ENCODE results near the gene BAIAP2.
"Not testable (repeated sequence)": the region's sequence is repeated elsewhere in the genome, so short reads cannot be mapped to it uniquely, and the experiment has no call there.

The BAIAP2 gene

GRCh38 chr17:81028506-81028858 is 6.5 kb upstream of the BAIAP2 start:
- H3K36me3 ChIP-seq: peaks cover 32% of the 10 kb centered on the region
- DNase-seq: no peak
- H3K4me3 ChIP-seq (ENCODE audit: low read depth, low read length): no peak overlapping the region
- H3K27me3 ChIP-seq (ENCODE audit: insufficient read depth, low read depth, severe bottlenecking): no peaks in the 10 kb centered on the region
- peak overlapping the region; percentile 0; the same call in 1 of the 2 replicates for H3K27ac ChIP-seq
- no peak for TF ChIP-seq CTCF (IDR thresholded peaks at IDR 0.05; ENCODE audit: low read depth, low read length)
- H3K9me3 ChIP-seq (ENCODE audit: severe bottlenecking): no peaks in the 10 kb centered on the region

- no peak for DNase-seq
- no peak for TF ChIP-seq CTCF (IDR thresholded peaks at IDR 0.05; ENCODE audit: low read depth, low read length)
- H3K4me3 ChIP-seq (ENCODE audit: low read depth, low read length): no peak overlapping the region
- no peaks in the 10 kb centered on the region for H3K9me3 ChIP-seq (ENCODE audit: severe bottlenecking)
- no peak overlapping the region for H3K27ac ChIP-seq
- H3K36me3 ChIP-seq: peaks cover 32% of the 10 kb centered on the region
- no peaks in the 10 kb centered on the region for H3K27me3 ChIP-seq (ENCODE audit: insufficient read depth, low read depth, severe bottlenecking)
These were observed 5.1 kb upstream of the BAIAP2 start for GRCh38 chr17:81029859-81030258.

- H3K4me3 ChIP-seq (ENCODE audit: low read depth, low read length); DNase-seq; H3K27ac ChIP-seq; H3K27me3 ChIP-seq (ENCODE audit: insufficient read depth, low read depth, severe bottlenecking); H3K9me3 ChIP-seq (ENCODE audit: severe bottlenecking): not testable (repeated sequence)
- peaks cover 32% of the 10 kb centered on the region for H3K36me3 ChIP-seq
These were observed 4.6 kb upstream of the BAIAP2 start for GRCh38 chr17:81030312-81030711.

- H3K36me3 ChIP-seq: peaks cover 33% of the 10 kb centered on the region
- no peaks in the 10 kb centered on the region for H3K27me3 ChIP-seq (ENCODE audit: insufficient read depth, low read depth, severe bottlenecking)
- peak; percentile 13 for DNase-seq
- no peak for TF ChIP-seq CTCF (IDR thresholded peaks at IDR 0.05; ENCODE audit: low read depth, low read length)
- no peak overlapping the region for H3K4me3 ChIP-seq (ENCODE audit: low read depth, low read length)
- no peaks in the 10 kb centered on the region for H3K9me3 ChIP-seq (ENCODE audit: severe bottlenecking)
- peak overlapping the region; percentile 5; the same call in 1 of the 2 replicates for H3K27ac ChIP-seq
These were observed 4.0 kb upstream of the BAIAP2 start for GRCh38 chr17:81030741-81031565.

- Histone ChIP-seq H3K36me3 (peaks cover 42% of the 10 kb centered on the region), H3K9me3 (ENCODE audit: severe bottlenecking) (no peaks in the 10 kb centered on the region), H3K4me3 (ENCODE audit: low read depth, low read length) (no peak overlapping the region), H3K27ac (no peak overlapping the region; the same call in 1 of the 2 replicates), H3K27me3 (ENCODE audit: insufficient read depth, low read depth, severe bottlenecking) (no peaks in the 10 kb centered on the region)
- no peak for DNase-seq
- TF ChIP-seq CTCF (IDR thresholded peaks at IDR 0.05; ENCODE audit: low read depth, low read length): no peak
These were observed 3.1 kb upstream of the BAIAP2 start for GRCh38 chr17:81031566-81032550.

All from WERI-Rb-1 (cell line).